HG02588 (cell line): Measurements from ENCODE around the gene C6orf52.

ENCODE experiments used
- ATAC-seq: cut with Tn5 transposase; IDR thresholded peaks from one replicate; pipeline ENCODE4 v1.9.1; 2021; ENCODE audit warnings: mild to moderate bottlenecking, moderate library complexity; ENCODE audit not compliant: unreplicated experiment

C6orf52 gene

GRCh38 chr6:10658910-10659698, 35.3 kb downstream of the C6orf52 start:
- ATAC-seq: no peak

GRCh38 chr6:10655508-10656055, 38.8 kb downstream of the C6orf52 start:
- ATAC-seq: no peak

- ATAC-seq: no peak
Measured at GRCh38 chr6:10644225-10644624, 50.2 kb downstream of the C6orf52 start.

- ATAC-seq: peak; percentile 45
Measured at GRCh38 chr6:10643201-10643651, 51.2 kb downstream of the C6orf52 start.

- ATAC-seq: no peak
Measured at GRCh38 chr6:10641528-10641927, 52.9 kb downstream of the C6orf52 start.

GRCh38 chr6:10640412-10640811, 54.0 kb downstream of the C6orf52 start:
- no peak for ATAC-seq

- ATAC-seq: peak; percentile 73
Measured at GRCh38 chr6:10633216-10633615, 61.2 kb downstream of the C6orf52 start.

GRCh38 chr6:10630178-10630577, 64.2 kb downstream of the C6orf52 start:
- ATAC-seq: no peak

- no peak for ATAC-seq
Measured at GRCh38 chr6:10627800-10628199, 66.6 kb downstream of the C6orf52 start.

GRCh38 chr6:10626154-10626741, 68.2 kb downstream of the C6orf52 start:
- ATAC-seq: no peak

GRCh38 chr6:10624836-10625235, 69.6 kb downstream of the C6orf52 start:
- no peak for ATAC-seq

- ATAC-seq: no peak
Measured at GRCh38 chr6:10621847-10622246, 72.6 kb downstream of the C6orf52 start.
